ENCODE results near the gene FBXO39.
"Not testable (repeated sequence)": the region's sequence is repeated elsewhere in the genome, so short reads cannot be mapped to it uniquely, and the experiment has no call there.

FBXO39 gene

GRCh38 chr17:6793748-6794493, 17.9 kb downstream of the FBXO39 start:
- no peak for DNase-seq

GRCh38 chr17:6796017-6796886, 20.2 kb downstream of the FBXO39 start:
- peak; percentile 60 for DNase-seq

- peak; percentile 17 for DNase-seq
These were observed 21.0 kb downstream of the FBXO39 start for GRCh38 chr17:6796887-6797490.

GRCh38 chr17:6797718-6798351, 21.8 kb downstream of the FBXO39 start:
- no peak for DNase-seq

GRCh38 chr17:6799738-6800137, 23.7 kb downstream of the FBXO39 start:
- no peak for DNase-seq

- DNase-seq = no peak
These were observed 24.5 kb downstream of the FBXO39 start for GRCh38 chr17:6800422-6801027.

GRCh38 chr17:6811510-6811909, 35.5 kb downstream of the FBXO39 start:
- DNase-seq = no peak

GRCh38 chr17:6812295-6812694, 36.3 kb downstream of the FBXO39 start:
- DNase-seq = no peak

- no peak for DNase-seq
These were observed 39.8 kb downstream of the FBXO39 start for GRCh38 chr17:6815775-6816174.

- not testable (repeated sequence) for DNase-seq
These were observed 40.4 kb downstream of the FBXO39 start for GRCh38 chr17:6816368-6816767.

- no peak for DNase-seq
These were observed 42.9 kb downstream of the FBXO39 start for GRCh38 chr17:6818938-6819337.

GRCh38 chr17:6823011-6823442, 47.0 kb downstream of the FBXO39 start:
- DNase-seq = peak; percentile 88

- DNase-seq = no peak
These were observed 54.5 kb downstream of the FBXO39 start for GRCh38 chr17:6830383-6830986.

- peak; percentile 72 for DNase-seq
These were observed 55.7 kb downstream of the FBXO39 start, which contains the start of gene TEKT1 for GRCh38 chr17:6831661-6832263. Gene TEKT1, minus strand, starts transcription at chr17:6831729. Its CDS starts 1,353 bp downstream, at chr17:6830376.

Data from MV-4-11 (cell line).